GM12878 (cell line): Measurements from ENCODE around the gene TRIM8. TPM values are rescaled to one million over a fixed set of nuclear protein-coding genes. Genes with fewer than 3 reads are reported as not detected.

Source experiments
- ATAC-seq: fragments of 200-7000 bp; cut with Tn5 transposase; 3 replicates; pipeline ENCODE4 v1.9.1; 2020; ENCODE audit warnings: mild to moderate bottlenecking, moderate library complexity
- BruUV-seq: library from RNA; stranded (reverse); fragments of 400-500 nt; replicated peaks from 2 replicates; lab custom pipeline; 2021; lab: Mats Ljungman, UMichigan
- CTCF ChIA-PET: fragments of 300-600 bp; sonication (Branson Sonifier 250); formaldehyde crosslinking; extraction: SDS; loops from one replicate; lab custom pipeline; 2021; ENCODE audit warnings: inconsistent platforms; lab: Yijun Ruan, JAX
- POLR2A ChIA-PET: fragments of 350-600 bp; formaldehyde crosslinking; extraction: SDS; loops from one replicate; lab custom pipeline; 2021; ENCODE audit warnings: inconsistent platforms; lab: Charles Lee
- RAD21 ChIA-PET: fragments of 300-600 bp; sonication (Branson Sonifier 250); formaldehyde crosslinking; loops from one replicate; lab custom pipeline; 2023; ENCODE audit warnings: antibody characterized with exemption; ENCODE audit not compliant: unreplicated experiment; lab: Charles Lee
- SMC1A ChIA-PET: fragments of 300-600 bp; sonication (Branson Sonifier 250); formaldehyde crosslinking; loops from one replicate; lab custom pipeline; 2023; ENCODE audit not compliant: unreplicated experiment, uncharacterized antibody; lab: Charles Lee
- DNase-seq: peaks from one replicate; pipeline ENCODE4 v3.0.0-alpha.2; 2011; ENCODE audit warnings: low read depth, low spot score
- FAIRE-seq: peaks from 3 replicates; lab custom pipeline; 2011; peaks lifted over from hg19 to GRCh38; lab: Jason Lieb, UNC
- H2AFZ ChIP-seq: 2 replicates; pipeline ENCODE4 v1.6.0; 2011; ENCODE audit warnings: low read depth, low read length, control low read depth; ENCODE audit not compliant: control insufficient read depth
- H3K27ac ChIP-seq: 2 replicates; pipeline ENCODE4 v1.5.1; 2011; ENCODE audit warnings: control low read depth; ENCODE audit not compliant: control insufficient read depth, insufficient read depth
- H3K27me3 ChIP-seq, 2 experiments: replicated peaks in 1 of 2; 2 replicates each; pipeline versions ENCODE4 v1.6.0 to v1.6.1; 2011; ENCODE audit warnings: low read length in 1 of 2; ENCODE audit not compliant: control insufficient read depth in 2 of 2, insufficient read depth in 2 of 2
- H3K36me3 ChIP-seq, 2 experiments: 2 replicates each; pipeline ENCODE4 v1.5.1; 2011; ENCODE audit warnings: low read length in 1 of 2; ENCODE audit not compliant: control insufficient read depth in 2 of 2, insufficient read depth in 2 of 2
- H3K4me1 ChIP-seq: 2 replicates; pipeline ENCODE4 v1.6.1; 2011; ENCODE audit warnings: mild to moderate bottlenecking, low read length, moderate library complexity, mixed read lengths; ENCODE audit not compliant: control insufficient read depth, insufficient read depth
- H3K4me2 ChIP-seq: 2 replicates; pipeline ENCODE4 v1.6.0; 2011; ENCODE audit warnings: control low read depth; ENCODE audit not compliant: control insufficient read depth, insufficient read depth
- H3K4me3 ChIP-seq: fragments of 200-600 bp; sonication (generic); 2 replicates; pipeline ENCODE4 v1.5.1; 2016
- H3K79me2 ChIP-seq: 2 replicates; pipeline ENCODE4 v1.6.0; 2011; ENCODE audit warnings: low read length; ENCODE audit not compliant: control insufficient read depth, insufficient read depth
- H3K9ac ChIP-seq: 2 replicates; pipeline ENCODE4 v1.8.0; 2011; ENCODE audit warnings: low read length, control low read depth, mixed read lengths; ENCODE audit not compliant: control insufficient read depth, insufficient read depth
- H3K9me3 ChIP-seq: replicated peaks from 3 replicates; pipeline ENCODE4 v1.5.1; 2011; ENCODE audit warnings: mild to moderate bottlenecking, low read length; ENCODE audit not compliant: control insufficient read depth, insufficient read depth
- H4K20me1 ChIP-seq: 2 replicates; pipeline ENCODE4 v1.6.0; 2011; ENCODE audit not compliant: control insufficient read depth, insufficient read depth
- CHD2 ChIP-seq: IDR thresholded peaks from 2 replicates; pipeline ENCODE4 v1.6.1; 2011; ENCODE audit warnings: low read depth, low read length, improper control_type of control experiment, borderline replicate concordance
- ESRRA ChIP-seq: IDR thresholded peaks from 2 replicates; pipeline ENCODE4 v1.6.1; 2012; ENCODE audit warnings: mild to moderate bottlenecking, low read length, improper control_type of control experiment
- HSF1 ChIP-seq: fragments of 150-350 bp; IDR thresholded peaks from 2 replicates; pipeline ENCODE4 v1.6.1; 2014; ENCODE audit warnings: mild to moderate bottlenecking, low read depth, low read length
- NFXL1 ChIP-seq: fragments of 450-650 bp; IDR thresholded peaks from 2 replicates; pipeline ENCODE4 v1.6.1; 2017; ENCODE audit warnings: antibody characterized with exemption, mild to moderate bottlenecking, borderline replicate concordance
- POLR2A ChIP-seq: IDR thresholded peaks from 2 replicates; pipeline ENCODE4 v1.6.1; 2011; ENCODE audit warnings: low read depth, mild to moderate bottlenecking, low read length
- WGBS: methylation state at CpG from one replicate; pipeline ENCODE4 v1.1.6; 2016; ENCODE audit warnings: low lambda C conversion rate; ENCODE audit not compliant: insufficient replicate concordance, insufficient coverage; ENCODE audit errors: missing lambda C conversion rate; 5-methylcytosine and 5-hydroxymethylcytosine counted together
- in situ Hi-C: fragments of 300-500 bp; cut with MboI; formaldehyde crosslinking; loops from 9 replicates; pipeline ENCODE4 v1.14.3; 2018; ENCODE audit warnings: mixed read lengths
- intact Hi-C: fragments of 100-400 bp; cut with micrococcal nuclease; formaldehyde crosslinking; loops from one replicate; pipeline ENCODE4 v1.14.2; 2022; ENCODE audit not compliant: unreplicated experiment
- polyA plus RNA-seq, 11 experiments: library from polyadenylated mRNA; depleted of rRNA in 4 of 11; unstranded in 6 of 11; stranded (reverse) in 5 of 11; fragments of >200 nt; fragmentation: Nextera tagmentation in 4 of 11; fragmentation: Illumina TruSeq in 1 of 11; extraction: Ambion mirVana in 4 of 11; extraction: Trizol in 1 of 11; gene quantifications; 1 replicate in 1 of 11; 2 replicates in 10 of 11; pipeline versions ENCODE4 v1.2.1 to v1.2.3, GENCODE V29; 2011 to 2016; ENCODE audit warnings: inconsistent platforms in 2 of 11, missing spikeins in 2 of 11, low read depth in 1 of 11
- total RNA-seq, 4 experiments: library from RNA; depleted of rRNA in 3 of 4; stranded (reverse); fragments of >200 nt in 3 of 4; fragmentation: Illumina TruSeq in 1 of 4; extraction: Trizol in 1 of 4; gene quantifications; 2 replicates each; pipeline versions ENCODE4 v1.2.1 to v1.2.3, GENCODE V29; 2013 to 2021
- TF ChIP-seq, protein P1 (sequence below): fragments of 450-650 bp; IDR thresholded peaks from 2 replicates; pipeline ENCODE4 v1.6.1; 2017; ENCODE audit warnings: mild to moderate bottlenecking, moderate library complexity

The TRIM8 gene
- total and polyA plus RNA-seq, 10 of the 15 experiments (the other 5 are each of a cell fraction or from before 2014, with no cell fraction given), result 7.9 to 53.2 (median 24.6) TPM

- DNase-seq, result no peak
- Histone ChIP-seq H4K20me1 (no peaks in the 10 kb centered on the region), H2AFZ (no peak overlapping the region; the same call in 1 of the 2 replicates), H3K27me3 (no peaks in the 10 kb centered on the region)
- WGBS, result 46% methylated on average over 2 of the region's 2 CpGs
- no peak for FAIRE-seq
- ChIA-PET SMC1A (interaction anchor here (0.8 to 8.2 kb wide), 21 partner anchors 10 to 227 kb away, joined by 3 to 140 read pairs (median 5); partner anchors contain the start of genes ACTR1A, ARL3, SFXN2 and TRIM8), POLR2A (interaction anchor here (0.5 to 7.3 kb wide), 13 partner anchors 8 to 853 kb away, joined by 3 to 151 read pairs (median 12); partner anchors contain the start of genes ARL3, SFXN2 and TRIM8)
- TF ChIP-seq, protein P1, sequence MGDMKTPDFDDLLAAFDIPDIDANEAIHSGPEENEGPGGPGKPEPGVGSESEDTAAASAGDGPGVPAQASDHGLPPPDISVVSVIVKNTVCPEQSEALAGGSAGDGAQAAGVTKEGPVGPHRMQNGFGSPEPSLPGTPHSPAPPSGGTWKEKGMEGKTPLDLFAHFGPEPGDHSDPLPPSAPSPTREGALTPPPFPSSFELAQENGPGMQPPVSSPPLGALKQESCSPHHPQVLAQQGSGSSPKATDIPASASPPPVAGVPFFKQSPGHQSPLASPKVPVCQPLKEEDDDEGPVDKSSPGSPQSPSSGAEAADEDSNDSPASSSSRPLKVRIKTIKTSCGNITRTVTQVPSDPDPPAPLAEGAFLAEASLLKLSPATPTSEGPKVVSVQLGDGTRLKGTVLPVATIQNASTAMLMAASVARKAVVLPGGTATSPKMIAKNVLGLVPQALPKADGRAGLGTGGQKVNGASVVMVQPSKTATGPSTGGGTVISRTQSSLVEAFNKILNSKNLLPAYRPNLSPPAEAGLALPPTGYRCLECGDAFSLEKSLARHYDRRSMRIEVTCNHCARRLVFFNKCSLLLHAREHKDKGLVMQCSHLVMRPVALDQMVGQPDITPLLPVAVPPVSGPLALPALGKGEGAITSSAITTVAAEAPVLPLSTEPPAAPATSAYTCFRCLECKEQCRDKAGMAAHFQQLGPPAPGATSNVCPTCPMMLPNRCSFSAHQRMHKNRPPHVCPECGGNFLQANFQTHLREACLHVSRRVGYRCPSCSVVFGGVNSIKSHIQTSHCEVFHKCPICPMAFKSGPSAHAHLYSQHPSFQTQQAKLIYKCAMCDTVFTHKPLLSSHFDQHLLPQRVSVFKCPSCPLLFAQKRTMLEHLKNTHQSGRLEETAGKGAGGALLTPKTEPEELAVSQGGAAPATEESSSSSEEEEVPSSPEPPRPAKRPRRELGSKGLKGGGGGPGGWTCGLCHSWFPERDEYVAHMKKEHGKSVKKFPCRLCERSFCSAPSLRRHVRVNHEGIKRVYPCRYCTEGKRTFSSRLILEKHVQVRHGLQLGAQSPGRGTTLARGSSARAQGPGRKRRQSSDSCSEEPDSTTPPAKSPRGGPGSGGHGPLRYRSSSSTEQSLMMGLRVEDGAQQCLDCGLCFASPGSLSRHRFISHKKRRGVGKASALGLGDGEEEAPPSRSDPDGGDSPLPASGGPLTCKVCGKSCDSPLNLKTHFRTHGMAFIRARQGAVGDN, result no peak
- TF ChIP-seq ESRRA (no peak), NFXL1 (no peak), CHD2 (no peak), HSF1 (no peak), POLR2A (no peak)
- TF ChIP-seq, all 136 proteins: peak for 0
- Histone ChIP-seq H3K4me3 (no peak overlapping the region; the same call in 1 of the 2 replicates), H3K9me3 (no peaks in the 10 kb centered on the region), H3K9ac (no peak overlapping the region), H3K4me1 (peaks cover 29% of the 10 kb centered on the region), H3K27ac (no peak overlapping the region), H3K4me2 (peak overlapping the region; percentile 52), H3K36me3 (no peaks in the 10 kb centered on the region), H3K79me2 (no peaks in the 10 kb centered on the region)
- CTCF ChIA-PET, result interaction anchor here (0.9 to 8.7 kb wide), 12 partner anchors 10 to 228 kb away, joined by 3 to 128 read pairs (median 16); partner anchors contain the start of genes ACTR1A, ARL3, SFXN2 and SUFU
- RAD21 ChIA-PET, result interaction anchor here (0.8 to 8.4 kb wide), 21 partner anchors 8 to 172 kb away, joined by 3 to 140 read pairs (median 4); partner anchors contain the start of genes ACTR1A, ARL3, CYP17A1 and SFXN2
- ATAC-seq, result 0 out of 3 replicates have a peak, but pooled peaks have one; percentile 9
- no TSS peak for BruUV-seq
- in situ Hi-C loops, result no loop called here
- intact Hi-C loops, result no loop called here
Measured at GRCh38 chr10:102674566-102674965, 30.3 kb downstream of the TRIM8 start.
